Right atrium auricular region (tissue), 2 donors: Measurements from ENCODE around the gene MTARC2. TPM values are rescaled to one million over a fixed set of nuclear protein-coding genes. Genes with fewer than 3 reads are reported as not detected.

Experiments
- DNase-seq: peaks from one replicate; pipeline ENCODE4 v3.0.0-alpha.2; 2019; ENCODE audit warnings: low spot score
- H3K27ac ChIP-seq, 2 donors: fragments of 200-600 bp; sonication (generic); 1 replicate in 1 of 2; 2 replicates in 1 of 2; pipeline ENCODE4 v1.5.1; 2016 to 2019
- H3K27me3 ChIP-seq, 2 donors: fragments of 200-600 bp; sonication (generic); one replicate each; pipeline versions ENCODE4 v1.5.1 to v1.6.0; 2017 to 2019
- H3K36me3 ChIP-seq: fragments of 200-600 bp; sonication (generic); one replicate; pipeline ENCODE4 v1.5.1; 2016
- H3K4me1 ChIP-seq, 2 donors: fragments of 200-600 bp; sonication (generic); one replicate each; pipeline versions ENCODE4 v1.5.1 to v1.6.0; 2017 to 2019
- H3K4me3 ChIP-seq, 2 donors: fragments of 200-600 bp; sonication (generic); 1 replicate in 1 of 2; 2 replicates in 1 of 2; pipeline ENCODE4 v1.5.1; 2017 to 2019; ENCODE audit warnings: mild to moderate bottlenecking in 1 of 2, moderate library complexity in 1 of 2
- H3K9me3 ChIP-seq, 2 donors: fragments of 200-600 bp; sonication (generic); one replicate each; pipeline ENCODE4 v1.5.1; 2019
- total RNA-seq, 2 donors: library from RNA; depleted of rRNA; stranded (reverse); fragments of >200 nt; gene quantifications; one replicate each; pipeline ENCODE4 v1.1.0, GENCODE V29; 2016
- TF ChIP-seq, protein P1 (sequence below), 2 donors: fragments of 200-600 bp; sonication (generic); IDR thresholded peaks; one replicate each; pipeline ENCODE4 v1.5.1; 2019; ENCODE audit warnings: antibody characterized with exemption in 2 of 2

Gene MTARC2
- total RNA-seq, 2 donors from 2014 or later: 13.6 to 23.6 TPM

DNA sequence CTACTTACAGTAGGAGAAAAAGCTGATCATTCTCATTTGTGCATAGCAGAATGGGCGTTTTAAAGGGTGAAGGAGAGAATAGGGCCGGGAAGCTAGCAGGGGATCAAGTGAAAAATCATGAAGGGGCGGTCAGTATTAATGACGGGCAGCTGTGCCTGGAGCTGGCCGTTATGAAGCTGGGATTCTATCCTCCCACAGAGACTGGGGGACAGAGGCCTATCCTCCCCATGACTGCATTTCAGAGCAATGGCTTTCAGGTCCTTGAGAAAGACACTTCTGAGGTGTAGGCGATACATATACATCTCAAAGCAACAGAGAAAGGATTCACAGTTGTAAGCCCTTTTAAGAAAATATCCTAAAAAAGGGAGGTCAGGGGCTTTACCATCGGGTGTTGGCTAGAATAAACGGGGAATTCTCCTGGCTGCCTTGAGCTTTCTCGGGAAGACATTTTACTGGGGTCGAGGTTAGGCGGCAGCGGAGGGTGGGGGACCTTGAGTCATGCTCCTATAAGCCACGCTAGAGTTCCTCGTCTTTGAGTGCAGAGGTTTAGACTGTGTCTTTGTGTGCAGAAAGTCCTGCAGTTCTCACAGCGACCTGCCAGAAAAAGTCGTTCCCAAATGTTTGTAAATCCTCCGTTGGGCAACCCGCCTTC, 559 bp upstream of the MTARC2 start:
- Histone ChIP-seq H3K4me3 (peak overlapping the region; percentile 61 to 94), H3K27ac (peak overlapping the region; percentile 94), H3K36me3 (no peaks in the 10 kb centered on the region), H3K9me3 (no peaks in the 10 kb centered on the region), H3K27me3 (no peaks in the 10 kb centered on the region), H3K4me1 (peaks cover 0 to 50% of the 10 kb centered on the region in 2 donors)
- no peak for DNase-seq
- TF ChIP-seq, protein P1, sequence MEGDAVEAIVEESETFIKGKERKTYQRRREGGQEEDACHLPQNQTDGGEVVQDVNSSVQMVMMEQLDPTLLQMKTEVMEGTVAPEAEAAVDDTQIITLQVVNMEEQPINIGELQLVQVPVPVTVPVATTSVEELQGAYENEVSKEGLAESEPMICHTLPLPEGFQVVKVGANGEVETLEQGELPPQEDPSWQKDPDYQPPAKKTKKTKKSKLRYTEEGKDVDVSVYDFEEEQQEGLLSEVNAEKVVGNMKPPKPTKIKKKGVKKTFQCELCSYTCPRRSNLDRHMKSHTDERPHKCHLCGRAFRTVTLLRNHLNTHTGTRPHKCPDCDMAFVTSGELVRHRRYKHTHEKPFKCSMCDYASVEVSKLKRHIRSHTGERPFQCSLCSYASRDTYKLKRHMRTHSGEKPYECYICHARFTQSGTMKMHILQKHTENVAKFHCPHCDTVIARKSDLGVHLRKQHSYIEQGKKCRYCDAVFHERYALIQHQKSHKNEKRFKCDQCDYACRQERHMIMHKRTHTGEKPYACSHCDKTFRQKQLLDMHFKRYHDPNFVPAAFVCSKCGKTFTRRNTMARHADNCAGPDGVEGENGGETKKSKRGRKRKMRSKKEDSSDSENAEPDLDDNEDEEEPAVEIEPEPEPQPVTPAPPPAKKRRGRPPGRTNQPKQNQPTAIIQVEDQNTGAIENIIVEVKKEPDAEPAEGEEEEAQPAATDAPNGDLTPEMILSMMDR (IDR thresholded peaks at IDR 0.05): no peak

DNA sequence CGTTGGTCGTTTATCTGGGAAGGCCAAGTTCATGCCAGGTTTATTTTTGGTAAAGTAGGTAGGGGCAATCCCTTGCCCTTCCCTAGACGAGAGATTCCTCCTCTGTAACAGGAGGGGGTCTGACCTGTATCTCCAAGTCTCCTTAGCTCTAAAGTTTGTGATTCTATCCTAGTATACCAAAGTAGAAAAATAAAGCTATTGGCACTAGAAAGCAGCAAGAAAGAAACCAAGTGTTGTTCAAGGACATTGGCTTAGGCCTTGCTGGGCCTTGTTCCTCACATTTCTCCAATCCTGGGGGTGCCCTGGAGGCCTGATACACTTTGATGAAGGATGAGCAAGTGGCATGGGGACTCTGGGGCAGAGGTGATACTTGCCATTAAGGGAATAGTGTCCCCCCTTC, 814 bp downstream of the MTARC2 start:
- TF ChIP-seq, protein P1 (IDR thresholded peaks at IDR 0.05): no peak
- peak overlapping the region; percentile 61 to 94 for H3K4me3 ChIP-seq
- H3K36me3 ChIP-seq: no peaks in the 10 kb centered on the region
- peaks cover 0 to 61% of the 10 kb centered on the region in 2 donors for H3K4me1 ChIP-seq
- H3K9me3 ChIP-seq: no peaks in the 10 kb centered on the region
- peak overlapping the region; percentile 94 for H3K27ac ChIP-seq
- no peak for DNase-seq
- no peaks in the 10 kb centered on the region for H3K27me3 ChIP-seq

DNA sequence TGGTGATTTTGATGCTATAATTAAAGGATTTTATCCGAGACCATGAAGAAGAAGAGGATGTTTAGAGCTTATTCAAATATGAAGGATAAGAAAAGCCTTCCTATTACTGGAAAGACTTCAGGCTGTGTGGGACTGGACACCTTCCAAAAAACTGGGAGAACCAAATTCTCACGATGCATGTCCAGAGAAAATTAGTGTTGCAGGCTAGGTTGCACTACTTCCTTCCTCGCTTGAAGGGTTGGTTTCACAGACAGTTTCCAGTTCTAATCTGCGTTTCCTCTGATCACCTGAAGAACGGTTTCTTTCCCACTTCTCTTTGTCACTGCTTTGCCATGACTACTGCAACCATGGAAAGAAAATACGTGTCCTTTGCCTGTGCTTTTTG, 2.0 kb downstream of the MTARC2 start:
- no peak for DNase-seq
- Histone ChIP-seq H3K27me3 (no peaks in the 10 kb centered on the region), H3K27ac (peak overlapping the region; percentile 94), H3K36me3 (peaks cover 3% of the 10 kb centered on the region), H3K4me1 (peaks cover 0 to 65% of the 10 kb centered on the region in 2 donors), H3K4me3 (peak overlapping the region in 1 of 2 donors; percentile 94), H3K9me3 (no peaks in the 10 kb centered on the region)
- TF ChIP-seq, protein P1 (IDR thresholded peaks at IDR 0.05): no peak

DNA sequence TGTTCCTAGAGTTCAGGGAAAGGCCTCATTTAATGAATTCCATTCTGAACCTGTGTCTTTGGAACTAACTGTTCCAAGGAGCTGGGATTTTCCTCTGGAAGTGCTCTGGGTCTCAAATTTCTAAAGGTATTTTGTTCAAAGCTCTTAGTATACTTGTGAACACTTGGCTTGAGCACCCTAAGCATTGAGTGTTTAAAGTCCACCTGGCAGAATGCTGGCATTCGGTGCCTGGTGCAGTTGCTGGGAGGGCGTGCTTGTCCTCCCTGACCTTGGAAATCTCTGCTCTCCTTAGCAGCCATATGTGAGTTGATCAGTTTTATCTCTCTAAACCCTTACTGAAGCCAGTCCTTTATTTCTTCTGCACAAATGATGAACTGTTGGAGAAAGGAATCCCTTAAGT, 3.0 kb downstream of the MTARC2 start:
- DNase-seq: no peak
- no peaks in the 10 kb centered on the region for H3K9me3 ChIP-seq
- no peaks in the 10 kb centered on the region for H3K27me3 ChIP-seq
- TF ChIP-seq, protein P1 (IDR thresholded peaks at IDR 0.05): no peak
- peaks cover 13% of the 10 kb centered on the region for H3K36me3 ChIP-seq
- H3K4me1 ChIP-seq: peaks cover 0 to 65% of the 10 kb centered on the region in 2 donors
- H3K4me3 ChIP-seq: no peak overlapping the region
- H3K27ac ChIP-seq: peak overlapping the region in 1 of 2 donors; percentile 94

DNA sequence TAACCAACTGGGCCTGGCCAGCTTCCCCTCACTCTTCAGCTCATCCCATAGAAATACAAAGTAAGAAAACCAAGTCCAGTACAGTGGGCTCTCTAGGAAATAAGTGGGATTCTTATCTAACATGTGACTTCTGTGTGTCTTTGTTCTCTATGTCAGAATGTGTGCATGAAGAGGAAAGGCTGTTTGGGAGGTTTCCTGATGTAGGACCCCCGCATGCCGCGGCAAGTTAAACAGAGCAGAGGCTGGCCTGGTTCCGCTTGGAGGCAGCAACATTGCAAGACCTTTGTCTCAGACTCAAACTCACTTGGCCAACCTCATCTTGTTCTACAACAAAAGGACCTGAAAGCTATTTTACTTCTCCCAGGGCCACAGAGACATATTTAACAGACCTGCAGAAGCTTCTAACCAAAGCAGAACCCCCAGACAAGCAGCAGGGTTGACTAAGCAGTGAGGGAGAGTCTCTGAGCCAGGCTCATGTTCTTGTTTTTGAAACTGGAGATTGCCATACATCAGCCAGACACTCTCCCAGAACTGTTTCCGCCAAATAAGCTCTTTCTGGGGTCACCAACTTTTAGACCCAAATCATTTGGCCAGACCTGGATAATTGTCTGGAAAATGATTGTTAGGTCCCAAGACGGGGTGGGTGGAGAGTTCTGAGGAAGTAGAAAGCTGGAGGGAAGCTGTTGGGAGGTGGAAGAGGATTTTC, 6.2 kb downstream of the MTARC2 start:
- DNase-seq: no peak
- Histone ChIP-seq H3K36me3 (peaks cover 33% of the 10 kb centered on the region), H3K27ac (peak overlapping the region in 1 of 2 donors; percentile 30), H3K4me3 (no peak overlapping the region), H3K9me3 (no peaks in the 10 kb centered on the region), H3K27me3 (no peaks in the 10 kb centered on the region), H3K4me1 (peaks cover 0 to 47% of the 10 kb centered on the region in 2 donors)
- TF ChIP-seq, protein P1 (IDR thresholded peaks at IDR 0.05): no peak
